Effector memory CD8-positive, alpha-beta T cell (primary cell): Measurements from ENCODE around the gene CDC27.
A peak's percentile ranks its signal among the peaks of the same experiment; 100 is the strongest.
"Not testable (repeated sequence)": the region's sequence is repeated elsewhere in the genome, so short reads cannot be mapped to it uniquely, and the experiment has no call there.

ENCODE experiments used
- ATAC-seq: fragments of 150-1000 bp; cut with Tn5 transposase; replicated peaks from 2 replicates; pipeline ENCODE4 v1.10.0; 2021; ENCODE audit warnings: mild to moderate bottlenecking, moderate library complexity
- DNase-seq, 3 experiments: peaks; one replicate each; pipeline ENCODE4 v3.0.0; 2021
- H3K27ac Mint-ChIP-seq, 2 donors: one replicate each; pipeline ENCODE4 v1.8.0; 2022; ENCODE audit warnings: mild to moderate bottlenecking in 2 of 2, mixed read lengths in 2 of 2, moderate library complexity in 2 of 2
- H3K27me3 Mint-ChIP-seq, 2 donors: one replicate each; pipeline ENCODE4 v1.8.0; 2022; ENCODE audit warnings: mixed read lengths in 2 of 2
- H3K36me3 Mint-ChIP-seq: one replicate; pipeline ENCODE4 v1.8.0; 2022; ENCODE audit warnings: mild to moderate bottlenecking, moderate library complexity, mixed read lengths; ENCODE audit not compliant: insufficient read depth
- H3K4me1 Mint-ChIP-seq, 2 donors: one replicate each; pipeline ENCODE4 v1.8.0; 2022; ENCODE audit warnings: low read depth in 2 of 2, mixed read lengths in 2 of 2
- H3K4me3 Mint-ChIP-seq, 2 donors: one replicate each; pipeline ENCODE4 v1.8.0; 2022; ENCODE audit warnings: mild to moderate bottlenecking in 2 of 2, mixed read lengths in 2 of 2, moderate library complexity in 2 of 2
- H3K9me3 Mint-ChIP-seq, 2 donors: one replicate each; pipeline ENCODE4 v1.8.0; 2022; ENCODE audit warnings: mixed read lengths in 2 of 2

The CDC27 gene

DNA sequence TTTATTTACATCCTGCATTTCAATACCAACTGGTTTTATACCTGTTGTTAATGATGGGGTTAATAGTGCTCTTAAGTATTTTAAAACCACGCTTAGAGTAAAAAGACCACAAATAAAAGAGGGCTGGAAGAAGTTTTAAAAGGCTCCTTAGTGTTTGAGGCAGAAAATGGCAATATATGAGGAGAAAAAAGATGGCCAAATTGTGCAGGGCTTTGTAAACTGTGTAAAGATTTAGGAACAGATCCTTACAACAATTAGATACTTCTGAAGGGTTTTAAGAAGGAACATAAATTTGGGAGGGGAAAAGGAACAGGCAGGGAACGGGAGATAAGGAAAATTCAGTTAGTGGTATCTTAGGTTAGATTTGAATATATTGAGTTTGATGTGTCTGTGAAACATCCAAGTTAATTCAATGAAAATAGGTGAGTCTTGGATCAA, 12.7 kb downstream of the CDC27 start:
- Mint-ChIP-seq H3K9me3 (no peaks in the 10 kb centered on the region), H3K36me3 (peaks cover 39% of the 10 kb centered on the region), H3K4me1 (peaks cover 22 to 42% of the 10 kb centered on the region in 2 donors), H3K27me3 (no peaks in the 10 kb centered on the region), H3K4me3 (no peak overlapping the region), H3K27ac (peak overlapping the region; percentile 16 to 41)
- DNase-seq (no peak), ATAC-seq (no peak)

DNA sequence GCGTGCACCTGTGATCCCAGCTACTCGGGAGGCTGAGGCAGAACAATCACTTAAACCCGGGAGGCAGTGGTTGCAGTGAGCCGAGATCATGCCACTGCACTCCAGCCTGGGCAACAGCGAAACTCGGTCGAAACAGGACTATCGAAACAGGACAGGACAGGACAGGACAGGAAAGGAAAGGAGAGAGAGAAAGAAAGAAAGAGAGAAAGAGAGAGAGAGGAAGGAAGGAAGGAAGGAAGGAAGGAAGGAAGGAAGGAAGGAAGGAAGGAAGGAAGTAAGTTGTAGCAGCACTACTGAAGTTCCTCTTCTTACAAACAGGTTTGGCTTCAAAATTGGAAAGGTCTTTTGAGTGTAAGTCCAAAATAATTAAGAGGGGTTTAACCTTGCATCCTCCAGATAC, 14.3 kb downstream of the CDC27 start:
- not testable (repeated sequence) for ATAC-seq, H3K27me3 Mint-ChIP-seq, DNase-seq, H3K9me3 Mint-ChIP-seq, H3K4me3 Mint-ChIP-seq
- Mint-ChIP-seq H3K4me1 (peaks cover 25 to 44% of the 10 kb centered on the region in 2 donors), H3K36me3 (peaks cover 35% of the 10 kb centered on the region), H3K27ac (peak overlapping the region in 1 of 2 donors; percentile 54)

DNA sequence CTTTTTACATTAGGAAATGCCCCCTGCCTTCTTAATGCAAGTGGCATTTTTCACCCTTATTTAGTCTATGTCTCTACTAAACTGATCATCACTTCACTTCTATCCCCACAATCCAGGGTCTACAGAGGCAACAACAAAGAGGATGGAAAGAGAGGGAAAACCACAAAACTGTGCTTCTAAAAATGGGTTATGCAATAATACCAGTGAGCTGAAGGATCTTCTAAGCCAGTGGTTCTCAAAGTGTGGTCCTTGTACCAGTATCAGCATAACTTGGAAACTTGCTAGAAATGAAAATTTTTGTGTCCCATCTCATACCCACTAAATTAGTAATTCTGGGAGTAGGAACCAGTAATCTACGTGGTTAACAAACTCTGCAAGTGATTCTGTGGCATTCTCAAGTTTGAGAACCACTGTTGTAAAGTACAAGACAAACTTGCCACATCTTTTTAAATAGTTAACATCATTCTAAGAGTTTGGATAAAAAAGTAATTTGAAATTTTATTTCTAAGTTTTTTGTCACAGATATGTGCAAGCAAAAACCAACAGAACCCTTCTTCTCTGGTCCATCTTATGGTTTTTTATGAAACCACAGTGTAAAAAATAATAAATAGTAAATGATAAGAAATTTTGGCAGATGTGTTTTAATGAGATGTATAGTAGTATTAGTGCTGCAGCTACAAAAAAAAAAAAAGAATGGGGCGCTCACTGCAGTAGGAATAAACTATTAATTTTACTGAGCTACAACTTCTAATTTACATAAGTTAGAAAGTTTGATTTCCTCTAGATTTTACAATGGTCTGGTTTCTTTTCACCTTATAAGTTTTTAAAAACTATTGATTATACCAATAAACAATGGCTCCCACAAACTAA, 16.2 kb downstream of the CDC27 start:
- DNase-seq = no peak
- peak overlapping the region in 1 of 2 donors; percentile 11 for H3K27ac Mint-ChIP-seq
- H3K27me3 Mint-ChIP-seq = no peaks in the 10 kb centered on the region
- no peak for ATAC-seq
- H3K9me3 Mint-ChIP-seq = no peaks in the 10 kb centered on the region
- H3K4me3 Mint-ChIP-seq = no peak overlapping the region
- H3K4me1 Mint-ChIP-seq = peaks cover 20 to 44% of the 10 kb centered on the region in 2 donors
- peaks cover 43% of the 10 kb centered on the region for H3K36me3 Mint-ChIP-seq

DNA sequence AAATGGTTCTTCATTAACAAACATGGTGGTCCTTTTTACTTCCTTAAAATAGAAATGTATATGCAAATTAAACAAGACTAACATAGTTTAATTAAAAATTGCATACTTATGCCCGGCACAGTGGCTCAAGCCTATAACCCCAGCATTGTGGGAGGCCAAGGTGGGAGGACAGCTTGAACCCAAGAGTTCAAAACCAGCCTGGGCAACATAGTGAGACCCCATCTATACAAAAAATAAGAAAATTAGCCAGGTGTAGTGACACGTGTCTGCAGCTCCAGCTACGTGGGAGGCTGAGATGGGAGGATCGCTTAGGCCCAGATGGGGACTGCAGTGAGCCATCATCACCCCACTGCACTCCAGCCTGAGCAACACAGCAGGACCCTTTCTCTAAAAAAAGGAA, 18.4 kb downstream of the CDC27 start:
- Mint-ChIP-seq H3K4me3 (no peak overlapping the region), H3K4me1 (peaks cover 11 to 42% of the 10 kb centered on the region in 2 donors), H3K9me3 (no peaks in the 10 kb centered on the region), H3K27ac (peak overlapping the region in 1 of 2 donors; percentile 1), H3K36me3 (peaks cover 54% of the 10 kb centered on the region), H3K27me3 (no peaks in the 10 kb centered on the region)
- ATAC-seq (no peak), DNase-seq (no peak)

DNA sequence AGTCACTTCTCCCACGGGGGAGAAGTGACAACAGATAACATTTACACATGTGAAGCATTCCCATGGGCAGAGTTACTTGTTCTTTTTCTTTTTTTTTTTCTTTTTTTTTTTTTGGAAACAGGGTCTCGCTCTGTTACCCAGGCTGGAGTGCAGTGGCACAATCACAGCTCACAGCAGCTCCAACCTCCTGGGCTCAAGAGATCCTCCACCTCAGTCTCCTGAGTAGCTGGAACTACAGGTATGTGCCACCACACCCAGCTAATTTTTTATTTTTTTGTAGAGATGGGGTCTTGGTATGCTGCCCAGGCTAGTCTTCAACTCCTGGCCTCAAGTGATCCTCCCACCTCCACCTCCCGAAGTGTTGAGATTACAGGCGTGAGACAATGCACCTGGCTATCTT, 20.2 kb downstream of the CDC27 start:
- ATAC-seq, DNase-seq, H3K9me3 Mint-ChIP-seq, H3K4me3 Mint-ChIP-seq, H3K27me3 Mint-ChIP-seq: not testable (repeated sequence)
- Mint-ChIP-seq H3K27ac (peak overlapping the region in 1 of 2 donors; percentile 10), H3K36me3 (peaks cover 55% of the 10 kb centered on the region), H3K4me1 (peaks cover 10 to 31% of the 10 kb centered on the region in 2 donors)

DNA sequence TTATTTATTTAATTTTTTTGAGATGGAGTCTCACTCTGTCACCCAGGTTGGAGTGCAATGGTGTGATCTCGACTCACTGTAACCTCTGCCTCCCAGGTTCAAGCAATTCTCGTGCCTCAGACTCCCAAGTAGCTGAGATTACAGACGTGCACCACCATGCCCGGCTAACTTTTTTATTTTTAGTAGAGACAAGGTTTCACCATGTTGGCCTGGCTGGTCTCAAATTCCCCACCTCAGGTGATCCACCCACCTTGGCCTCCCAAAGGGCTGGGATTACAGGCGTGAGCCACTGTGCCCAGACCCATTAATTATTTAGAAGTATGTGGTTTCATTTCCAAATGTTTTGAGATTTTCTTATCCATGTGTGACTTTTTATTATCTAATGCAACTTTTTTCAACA, 22.2 kb downstream of the CDC27 start:
- H3K27ac Mint-ChIP-seq = peak overlapping the region in 1 of 2 donors; percentile 15
- not testable (repeated sequence) for H3K27me3 Mint-ChIP-seq, H3K9me3 Mint-ChIP-seq, DNase-seq, ATAC-seq, H3K4me3 Mint-ChIP-seq
- peaks cover 52% of the 10 kb centered on the region for H3K36me3 Mint-ChIP-seq
- peaks cover 14 to 30% of the 10 kb centered on the region in 2 donors for H3K4me1 Mint-ChIP-seq

DNA sequence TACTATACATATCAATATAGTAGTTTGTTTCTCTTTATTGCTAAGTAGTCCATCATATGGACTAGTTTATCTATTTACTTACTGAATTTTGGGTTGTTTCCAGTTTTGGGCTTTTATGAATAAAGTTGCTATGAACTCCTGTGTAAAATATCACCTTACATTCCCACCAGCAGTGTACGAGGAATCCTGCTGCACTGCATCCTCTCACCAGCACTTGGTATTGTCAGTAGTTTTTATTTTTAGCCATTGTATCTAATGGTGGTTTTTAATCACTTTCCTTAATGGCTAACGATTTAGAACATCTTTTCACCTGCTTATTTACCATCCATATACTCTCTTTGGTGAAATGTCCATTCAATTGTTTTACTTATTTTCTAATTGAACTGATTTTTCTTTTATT, 24.0 kb downstream of the CDC27 start:
- H3K4me3 Mint-ChIP-seq = no peak overlapping the region
- H3K36me3 Mint-ChIP-seq = peaks cover 57% of the 10 kb centered on the region
- ATAC-seq (no peak), DNase-seq (no peak)
- no peaks in the 10 kb centered on the region for H3K27me3 Mint-ChIP-seq
- no peaks in the 10 kb centered on the region for H3K9me3 Mint-ChIP-seq
- peaks cover 8 to 23% of the 10 kb centered on the region in 2 donors for H3K4me1 Mint-ChIP-seq
- H3K27ac Mint-ChIP-seq = peak overlapping the region in 1 of 2 donors; percentile 46

DNA sequence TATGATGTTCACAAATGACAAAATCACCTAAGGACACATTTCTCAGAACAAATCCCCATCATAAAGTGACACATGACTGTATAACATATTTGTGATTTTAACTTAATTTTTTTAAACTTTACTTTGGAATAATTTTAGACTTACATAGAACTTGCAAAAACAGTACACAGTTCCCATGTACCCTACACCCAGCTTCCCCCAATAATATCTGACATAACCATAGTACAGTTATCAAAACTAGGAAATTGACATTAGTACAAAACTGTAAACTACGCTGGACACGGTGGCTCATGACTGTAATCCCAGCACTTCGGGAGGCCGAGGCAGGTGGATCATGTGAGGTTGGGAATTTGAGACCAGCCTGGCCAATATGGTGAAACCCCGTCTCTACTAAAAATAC, 24.8 kb downstream of the CDC27 start:
- H3K27ac Mint-ChIP-seq = peak overlapping the region; percentile 17 to 46
- DNase-seq (no peak), ATAC-seq (no peak)
- peaks cover 58% of the 10 kb centered on the region for H3K36me3 Mint-ChIP-seq
- H3K27me3 Mint-ChIP-seq = no peaks in the 10 kb centered on the region
- no peaks in the 10 kb centered on the region for H3K9me3 Mint-ChIP-seq
- H3K4me3 Mint-ChIP-seq = no peak overlapping the region
- H3K4me1 Mint-ChIP-seq = peaks cover 8 to 21% of the 10 kb centered on the region in 2 donors

DNA sequence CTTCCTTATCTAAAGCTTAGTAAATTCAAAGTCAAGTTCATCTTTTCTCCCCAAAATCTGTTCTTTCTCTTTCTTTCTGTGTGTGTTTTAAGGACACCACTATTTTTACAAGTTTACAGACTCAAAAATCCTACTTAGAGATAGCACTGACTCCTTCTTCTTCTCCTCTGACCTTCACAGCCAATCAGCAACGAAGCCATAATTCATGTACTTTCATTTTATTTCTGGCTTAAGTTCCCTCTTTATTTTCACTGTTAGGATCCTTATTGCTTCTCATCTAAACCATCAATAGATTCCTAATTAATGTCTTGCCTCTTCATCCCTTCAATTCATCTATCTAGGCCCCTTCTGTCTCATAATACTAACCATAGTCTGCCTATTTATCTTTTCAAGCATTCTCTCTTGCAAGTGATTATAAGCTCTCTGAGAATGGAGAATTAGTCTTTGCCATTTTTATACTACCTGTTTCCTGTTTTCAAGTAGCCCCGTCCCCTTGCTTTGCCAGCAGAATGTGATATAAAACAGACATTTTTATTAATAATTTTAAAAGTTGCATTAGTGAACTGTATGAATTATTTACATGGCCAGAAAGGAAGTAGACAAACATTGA, 27.0 kb downstream of the CDC27 start:
- H3K36me3 Mint-ChIP-seq = peaks cover 54% of the 10 kb centered on the region
- peak overlapping the region; percentile 6 to 26 for H3K27ac Mint-ChIP-seq

DNA sequence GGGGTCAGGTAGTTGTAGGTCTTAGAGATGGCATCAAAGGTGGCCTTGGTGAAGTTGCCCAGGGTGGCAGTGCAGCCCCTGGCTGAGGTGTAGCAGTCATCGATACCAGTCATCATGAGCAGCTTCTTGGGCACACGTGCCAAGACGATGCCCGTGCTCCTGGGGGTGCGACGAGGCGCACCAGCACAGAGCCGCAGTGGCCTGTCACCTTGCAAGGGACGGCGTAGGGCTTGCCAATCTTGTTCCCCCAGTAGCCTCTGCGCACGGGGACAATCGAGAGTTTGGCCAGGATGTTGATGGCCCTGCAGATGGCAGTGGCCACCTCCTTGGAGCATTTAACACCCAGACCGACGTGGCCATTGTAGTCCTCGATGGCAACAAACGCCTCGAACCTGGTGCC, 29.8 kb downstream of the CDC27 start:
- ATAC-seq = no peak

More for the DNA sequence above, 27.0 kb downstream of the CDC27 start:
- H3K4me1 Mint-ChIP-seq = peaks cover 6 to 14% of the 10 kb centered on the region in 2 donors
- ATAC-seq = no peak
- no peaks in the 10 kb centered on the region for H3K27me3 Mint-ChIP-seq
- DNase-seq = no peak
- no peaks in the 10 kb centered on the region for H3K9me3 Mint-ChIP-seq
- H3K4me3 Mint-ChIP-seq = peak overlapping the region in 1 of 2 donors; percentile 3

DNA sequence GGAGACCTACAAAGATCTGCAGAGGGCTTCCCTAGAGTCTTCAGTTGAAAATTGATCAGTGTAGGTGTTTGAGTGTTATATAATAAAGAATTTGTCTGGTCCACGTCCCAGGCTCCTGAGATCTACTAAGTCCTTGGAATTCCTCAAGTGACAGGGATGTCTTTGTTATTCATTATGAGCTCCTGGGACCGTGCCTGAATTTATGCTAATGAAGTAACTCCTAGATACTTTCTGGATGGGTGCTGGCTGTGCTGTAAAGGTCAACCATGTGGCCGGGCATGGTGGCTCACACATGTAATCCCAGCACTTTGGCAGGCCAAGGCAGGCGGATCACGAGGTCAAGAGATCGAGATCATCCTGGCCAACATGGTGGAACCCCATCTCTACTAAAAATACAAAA, 43.7 kb downstream of the CDC27 start:
- no peaks in the 10 kb centered on the region for H3K27me3 Mint-ChIP-seq
- ATAC-seq = no peak
- H3K9me3 Mint-ChIP-seq = no peaks in the 10 kb centered on the region
- H3K4me3 Mint-ChIP-seq = no peak overlapping the region
- H3K27ac Mint-ChIP-seq = peak overlapping the region; percentile 22 to 23
- peaks cover 74% of the 10 kb centered on the region for H3K36me3 Mint-ChIP-seq
- no peak for DNase-seq
- peaks cover 0 to 3% of the 10 kb centered on the region in 2 donors for H3K4me1 Mint-ChIP-seq

More for the DNA sequence above, 29.8 kb downstream of the CDC27 start:
- H3K27ac Mint-ChIP-seq = no peak overlapping the region
- no peak for DNase-seq
- no peaks in the 10 kb centered on the region for H3K27me3 Mint-ChIP-seq
- peaks cover 67% of the 10 kb centered on the region for H3K36me3 Mint-ChIP-seq
- peaks cover 6 to 9% of the 10 kb centered on the region in 2 donors for H3K4me1 Mint-ChIP-seq
- no peak overlapping the region for H3K4me3 Mint-ChIP-seq
- no peaks in the 10 kb centered on the region for H3K9me3 Mint-ChIP-seq

DNA sequence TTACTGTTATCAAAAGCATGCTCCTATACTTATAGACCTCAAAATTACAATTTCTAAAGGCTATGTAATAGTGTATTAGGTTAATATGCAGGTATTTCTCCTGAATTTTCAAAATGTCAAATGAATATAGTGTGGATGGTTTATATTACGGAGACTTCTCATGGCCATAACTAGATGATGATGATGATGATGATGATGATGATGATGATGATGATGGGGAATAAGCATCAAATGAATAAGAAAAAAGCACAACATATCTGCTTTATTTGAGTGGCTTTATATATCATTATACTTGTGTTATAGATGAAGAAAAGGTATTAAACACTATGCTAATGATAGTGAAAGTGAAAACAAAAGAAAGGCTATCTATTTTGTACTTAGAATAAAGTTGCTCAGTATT, 53.9 kb downstream of the CDC27 start:
- Mint-ChIP-seq H3K36me3 (peaks cover 78% of the 10 kb centered on the region), H3K27ac (peak overlapping the region in 1 of 2 donors; percentile 61), H3K4me1 (no peaks in the 10 kb centered on the region), H3K4me3 (no peak overlapping the region), H3K27me3 (no peaks in the 10 kb centered on the region), H3K9me3 (no peaks in the 10 kb centered on the region)
- DNase-seq (no peak), ATAC-seq (no peak)

DNA sequence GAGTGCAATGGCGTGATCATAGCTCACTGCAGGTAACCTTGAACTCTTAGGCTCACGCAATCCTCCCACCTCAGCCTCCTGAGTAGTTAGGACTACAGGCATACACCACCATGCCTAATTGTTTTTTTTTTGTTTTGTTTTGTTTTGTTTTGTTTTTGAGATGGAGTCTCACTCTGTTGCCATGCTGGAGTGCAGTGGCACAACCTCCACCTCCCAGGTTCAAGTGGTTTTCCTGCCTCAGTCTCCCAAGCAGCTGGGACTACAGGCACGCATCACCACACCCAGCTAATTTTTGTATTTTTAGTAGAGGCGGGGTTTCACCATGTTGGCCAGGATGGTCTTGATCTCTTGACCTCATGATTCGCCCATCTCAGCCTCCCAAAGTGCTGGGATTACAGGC, 54.7 kb downstream of the CDC27 start:
- not testable (repeated sequence) for H3K9me3 Mint-ChIP-seq, H3K27ac Mint-ChIP-seq, H3K27me3 Mint-ChIP-seq, H3K4me1 Mint-ChIP-seq, H3K4me3 Mint-ChIP-seq, DNase-seq, ATAC-seq
- H3K36me3 Mint-ChIP-seq = peaks cover 69% of the 10 kb centered on the region

DNA sequence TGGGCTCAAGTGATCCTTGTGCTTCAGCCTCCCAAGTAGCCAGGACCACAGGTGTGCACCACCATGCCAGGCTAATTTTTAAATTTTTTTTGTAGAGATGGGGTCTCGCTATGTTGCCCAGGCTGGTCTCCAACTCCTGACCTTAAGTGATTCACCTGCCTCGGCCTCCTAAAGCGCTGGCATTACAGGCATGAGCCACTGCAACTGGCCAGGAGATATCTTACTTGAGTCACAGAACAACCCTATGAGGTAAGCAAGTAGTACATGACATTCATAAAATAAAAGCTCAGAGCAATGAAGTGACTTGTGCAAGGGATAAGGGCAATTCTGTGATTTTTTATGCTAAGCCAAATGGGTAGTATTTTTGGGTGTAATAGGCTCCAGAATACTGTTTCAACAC, 57.3 kb downstream of the CDC27 start:
- H3K4me3 Mint-ChIP-seq = no peak overlapping the region

More for the DNA sequence above, 57.3 kb downstream of the CDC27 start:
- Mint-ChIP-seq H3K4me1 (no peaks in the 10 kb centered on the region), H3K27ac (no peak overlapping the region), H3K27me3 (no peaks in the 10 kb centered on the region), H3K36me3 (peaks cover 69% of the 10 kb centered on the region), H3K9me3 (no peaks in the 10 kb centered on the region)
- ATAC-seq (no peak), DNase-seq (no peak)
